CD14-positive monocyte (primary cell): Measurements from ENCODE around the gene RUSC1. TPM values are rescaled to one million over a fixed set of nuclear protein-coding genes. Genes with fewer than 3 reads are reported as not detected.

ENCODE experiments used
- DNase-seq, 3 donors: peaks; one replicate each; pipeline ENCODE4 v3.0.0-alpha.2; 2011 to 2022
- H2AFZ ChIP-seq: 2 replicates; pipeline ENCODE4 v1.6.0; 2012; ENCODE audit warnings: mild to moderate bottlenecking, low read depth, low read length, inconsistent platforms; ENCODE audit not compliant: insufficient read depth, poor library complexity, severe bottlenecking
- H3K27ac ChIP-seq, 2 donors: 1 replicate in 1 of 2; 2 replicates in 1 of 2; pipeline ENCODE4 v1.5.1; 2012 to 2013; ENCODE audit warnings: low read length in 2 of 2, control low read depth in 1 of 2, inconsistent platforms in 1 of 2, low read depth in 1 of 2, mild to moderate bottlenecking in 1 of 2
- H3K27me3 ChIP-seq, 2 donors: one replicate each; pipeline versions ENCODE4 v1.6.0 to v1.6.1; 2011 to 2013; ENCODE audit warnings: low read length in 2 of 2; ENCODE audit not compliant: control insufficient read depth in 2 of 2, insufficient read depth in 2 of 2
- H3K36me3 ChIP-seq, 2 donors: replicated peaks in 1 of 2; 1 replicate in 1 of 2; 2 replicates in 1 of 2; pipeline versions ENCODE4 v1.5.1 to v1.6.1; 2012 to 2013; ENCODE audit warnings: low read length in 2 of 2, control low read depth in 1 of 2, inconsistent platforms in 1 of 2, mild to moderate bottlenecking in 1 of 2; ENCODE audit not compliant: insufficient read depth in 2 of 2, control insufficient read depth in 1 of 2
- H3K4me1 ChIP-seq, 2 donors: 1 replicate in 1 of 2; 2 replicates in 1 of 2; pipeline versions ENCODE4 v1.5.1 to v1.6.1; 2012 to 2013; ENCODE audit warnings: low read length in 2 of 2, control low read depth in 1 of 2, inconsistent platforms in 1 of 2, mild to moderate bottlenecking in 1 of 2, moderate library complexity in 1 of 2; ENCODE audit not compliant: insufficient read depth in 2 of 2, control insufficient read depth in 1 of 2
- H3K4me2 ChIP-seq: replicated peaks from 2 replicates; pipeline ENCODE3; 2012; ENCODE audit warnings: low read length, moderate library complexity, mild to moderate bottlenecking; ENCODE audit not compliant: poor library complexity, severe bottlenecking; ENCODE audit errors: extremely low read depth
- H3K4me3 ChIP-seq, 3 experiments: fragments of 200-600 bp in 1 of 3; sonication (generic) in 1 of 3; replicated peaks in 1 of 3; 1 replicate in 2 of 3; 2 replicates in 1 of 3; pipeline ENCODE4 v1.5.1; 2011 to 2013; ENCODE audit warnings: low read length in 3 of 3, mild to moderate bottlenecking in 3 of 3, control low read depth in 2 of 3, low read depth in 2 of 3, inconsistent platforms in 1 of 3, moderate library complexity in 1 of 3
- H3K79me2 ChIP-seq: 2 replicates; pipeline ENCODE4 v1.6.0; 2012; ENCODE audit warnings: mild to moderate bottlenecking, control low read depth, inconsistent platforms, low read length, moderate library complexity; ENCODE audit not compliant: insufficient read depth
- H3K9ac ChIP-seq: 2 replicates; pipeline ENCODE4 v1.6.0; 2017; ENCODE audit warnings: low read length, mild to moderate bottlenecking; ENCODE audit not compliant: insufficient read depth, poor library complexity, severe bottlenecking
- H3K9me3 ChIP-seq, 2 donors: replicated peaks in 1 of 2; 1 replicate in 1 of 2; 2 replicates in 1 of 2; pipeline versions ENCODE4 v1.5.1 to v1.6.1; 2012 to 2013; ENCODE audit warnings: low read length in 2 of 2, control low read depth in 1 of 2; ENCODE audit not compliant: control insufficient read depth in 1 of 2, insufficient read depth in 1 of 2
- H4K20me1 ChIP-seq: 2 replicates; pipeline ENCODE4 v1.6.0; 2012; ENCODE audit warnings: mild to moderate bottlenecking, low read length, control low read depth, moderate library complexity; ENCODE audit not compliant: insufficient read depth
- H3K27ac Mint-ChIP-seq, 7 donors: one replicate each; pipeline ENCODE4 v1.8.0; 2020; ENCODE audit warnings: mild to moderate bottlenecking in 7 of 7, mixed read lengths in 7 of 7, moderate library complexity in 6 of 7, inconsistent platforms in 2 of 7
- H3K27me3 Mint-ChIP-seq, 3 donors: one replicate each; pipeline ENCODE4 v1.8.0; 2021 to 2022; ENCODE audit warnings: low read depth in 3 of 3, mild to moderate bottlenecking in 3 of 3, mixed read lengths in 3 of 3, moderate library complexity in 3 of 3, inconsistent platforms in 1 of 3
- H3K36me3 Mint-ChIP-seq, 2 donors: one replicate each; pipeline ENCODE4 v1.8.0; 2020; ENCODE audit warnings: mixed read lengths in 2 of 2, inconsistent platforms in 1 of 2, mild to moderate bottlenecking in 1 of 2
- H3K4me1 Mint-ChIP-seq: one replicate; pipeline ENCODE4 v1.8.0; 2020; ENCODE audit warnings: mild to moderate bottlenecking, mixed read lengths
- H3K4me3 Mint-ChIP-seq, 2 donors: one replicate each; pipeline ENCODE4 v1.8.0; 2020; ENCODE audit warnings: mild to moderate bottlenecking in 2 of 2, mixed read lengths in 2 of 2, moderate library complexity in 1 of 2
- H3K9me3 Mint-ChIP-seq, 7 donors: one replicate each; pipeline ENCODE4 v1.8.0; 2020 to 2022; ENCODE audit warnings: mixed read lengths in 7 of 7, mild to moderate bottlenecking in 6 of 7, moderate library complexity in 6 of 7, inconsistent platforms in 2 of 7
- WGBS: methylation state at CpG from one replicate; pipeline ENCODE4 v1.1.5; 2013; ENCODE audit warnings: missing lambda C conversion rate; ENCODE audit not compliant: insufficient coverage; 5-methylcytosine and 5-hydroxymethylcytosine counted together
- intact Hi-C, 2 donors: fragments of 100-400 bp; cut with micrococcal nuclease; formaldehyde crosslinking; loops; one replicate each; pipeline versions ENCODE4 v1.15.0 to v1.15.1; 2023
- polyA plus RNA-seq, 3 donors: library from polyadenylated mRNA; depleted of rRNA in 1 of 3; unstranded in 2 of 3; stranded (reverse) in 1 of 3; fragments of 300-500 nt in 2 of 3; fragments of >200 nt in 1 of 3; fragmentation: Illumina TruSeq in 2 of 3; gene quantifications; 1 replicate in 2 of 3; 2 replicates in 1 of 3; pipeline ENCODE4 v1.2.3, GENCODE V29; 2012 to 2021
- small RNA-seq: library from RNA; depleted of rRNA; stranded (forward); fragments of <200 nt; gene quantifications from one replicate; pipeline ENCODE3, GENCODE V24; 2012; ENCODE audit warnings: low read depth; ENCODE audit not compliant: insufficient read length
- TF ChIP-seq, protein P1 (sequence below): fragments of 200-600 bp; IDR thresholded peaks from one replicate; pipeline ENCODE4 v1.8.0; 2022; ENCODE audit warnings: antibody characterized with exemption, mild to moderate bottlenecking

RUSC1 gene
- polyA plus RNA-seq, 3 donors = 12.7 to 23.4 (median 13.5) TPM

DNA sequence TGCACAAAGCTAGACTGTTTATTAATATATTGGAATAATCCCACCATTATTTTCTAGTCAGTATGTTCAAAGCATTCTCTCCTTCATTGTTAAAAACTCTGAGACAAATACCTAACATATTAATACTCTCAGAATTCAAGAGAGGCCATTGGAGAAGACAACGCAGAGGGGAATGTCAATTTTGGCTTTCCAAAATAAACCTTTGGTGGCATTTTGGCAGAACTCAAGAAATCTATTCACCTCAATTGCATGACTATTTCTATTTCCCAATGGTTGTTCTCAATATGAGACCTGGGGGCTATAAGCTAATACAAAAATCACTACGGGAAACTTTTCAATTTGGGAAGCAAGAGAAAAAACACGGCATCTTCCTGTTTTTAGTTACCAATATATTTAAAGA lies 58.5 kb downstream of the RUSC1 start:
- H2AFZ ChIP-seq = no peak overlapping the region
- H3K27me3 Mint-ChIP-seq = no peaks in the 10 kb centered on the region
- H3K4me1 Mint-ChIP-seq = peaks cover 7% of the 10 kb centered on the region
- H3K9me3 ChIP-seq = no peaks in the 10 kb centered on the region
- H3K36me3 ChIP-seq = peaks cover 55 to 82% of the 10 kb centered on the region in 2 donors
- no peak overlapping the region for H3K27ac ChIP-seq
- intact Hi-C loops = no loop called here
- H3K4me3 Mint-ChIP-seq = no peak overlapping the region
- no peak overlapping the region for H3K9ac ChIP-seq
- no peak overlapping the region for H3K27ac Mint-ChIP-seq
- peaks cover 54 to 78% of the 10 kb centered on the region in 2 donors for H3K36me3 Mint-ChIP-seq
- H3K79me2 ChIP-seq = no peaks in the 10 kb centered on the region
- peaks cover 4% of the 10 kb centered on the region for H4K20me1 ChIP-seq
- TF ChIP-seq, protein P1, sequence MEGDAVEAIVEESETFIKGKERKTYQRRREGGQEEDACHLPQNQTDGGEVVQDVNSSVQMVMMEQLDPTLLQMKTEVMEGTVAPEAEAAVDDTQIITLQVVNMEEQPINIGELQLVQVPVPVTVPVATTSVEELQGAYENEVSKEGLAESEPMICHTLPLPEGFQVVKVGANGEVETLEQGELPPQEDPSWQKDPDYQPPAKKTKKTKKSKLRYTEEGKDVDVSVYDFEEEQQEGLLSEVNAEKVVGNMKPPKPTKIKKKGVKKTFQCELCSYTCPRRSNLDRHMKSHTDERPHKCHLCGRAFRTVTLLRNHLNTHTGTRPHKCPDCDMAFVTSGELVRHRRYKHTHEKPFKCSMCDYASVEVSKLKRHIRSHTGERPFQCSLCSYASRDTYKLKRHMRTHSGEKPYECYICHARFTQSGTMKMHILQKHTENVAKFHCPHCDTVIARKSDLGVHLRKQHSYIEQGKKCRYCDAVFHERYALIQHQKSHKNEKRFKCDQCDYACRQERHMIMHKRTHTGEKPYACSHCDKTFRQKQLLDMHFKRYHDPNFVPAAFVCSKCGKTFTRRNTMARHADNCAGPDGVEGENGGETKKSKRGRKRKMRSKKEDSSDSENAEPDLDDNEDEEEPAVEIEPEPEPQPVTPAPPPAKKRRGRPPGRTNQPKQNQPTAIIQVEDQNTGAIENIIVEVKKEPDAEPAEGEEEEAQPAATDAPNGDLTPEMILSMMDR = no peak
- H3K27me3 ChIP-seq = no peaks in the 10 kb centered on the region
- no peaks in the 10 kb centered on the region for H3K4me1 ChIP-seq
- H3K9me3 Mint-ChIP-seq = no peaks in the 10 kb centered on the region
- no peak overlapping the region for H3K4me2 ChIP-seq
- no peak overlapping the region for H3K4me3 ChIP-seq
- no peak for DNase-seq
- 100% methylated on average over 1 of the region's 3 CpGs for WGBS

DNA sequence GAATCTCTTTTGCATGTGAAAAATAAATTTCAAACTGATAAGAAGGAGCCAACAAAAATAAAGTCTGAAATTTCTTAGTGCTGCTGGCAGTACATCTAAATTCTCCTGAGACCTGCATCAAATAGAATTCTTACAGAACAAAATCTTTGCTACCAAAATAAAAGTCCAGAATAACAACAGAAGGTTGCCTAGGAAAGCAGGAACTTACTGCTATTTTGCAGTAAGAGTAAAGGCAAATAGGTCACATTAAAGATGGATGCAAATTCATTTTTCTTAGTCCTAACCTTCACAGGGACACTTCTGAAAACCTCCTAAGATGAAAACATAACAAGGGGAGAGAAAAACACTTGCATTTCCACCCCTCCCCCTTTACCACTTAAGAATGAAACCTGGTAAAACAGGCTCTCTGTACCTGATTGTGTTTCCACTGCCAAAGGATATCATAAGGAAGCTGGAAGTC lies 59.0 kb downstream of the RUSC1 start:
- peaks cover 4% of the 10 kb centered on the region for H4K20me1 ChIP-seq
- no peak overlapping the region for H2AFZ ChIP-seq
- H3K27ac ChIP-seq = no peak overlapping the region
- TF ChIP-seq, protein P1 = no peak
- H3K36me3 Mint-ChIP-seq = peaks cover 53 to 75% of the 10 kb centered on the region in 2 donors
- no peaks in the 10 kb centered on the region for H3K4me1 ChIP-seq
- no peaks in the 10 kb centered on the region for H3K9me3 ChIP-seq
- H3K4me1 Mint-ChIP-seq = peaks cover 12% of the 10 kb centered on the region
- H3K9ac ChIP-seq = no peak overlapping the region
- no peak overlapping the region for H3K4me3 ChIP-seq
- peaks cover 51 to 77% of the 10 kb centered on the region in 2 donors for H3K36me3 ChIP-seq
- H3K79me2 ChIP-seq = no peaks in the 10 kb centered on the region
- no peaks in the 10 kb centered on the region for H3K9me3 Mint-ChIP-seq
- H3K27ac Mint-ChIP-seq = no peak overlapping the region
- H3K27me3 ChIP-seq = no peaks in the 10 kb centered on the region
- no peak overlapping the region for H3K4me2 ChIP-seq
- no peak for DNase-seq
- no peak overlapping the region for H3K4me3 Mint-ChIP-seq
- intact Hi-C loops = no loop called here
- no peaks in the 10 kb centered on the region for H3K27me3 Mint-ChIP-seq

Small RNA genes lying within 50 kb of the gene (small RNA-seq; reads per million reads assigned to genes)
- not detected for gene RNU6-106P

Other genes starting within 250 kb of the RUSC1 start
- gene EFNA3, start 242.1 kb upstream of the RUSC1 start, polyA plus RNA-seq = 1 to 10 TPM in 1 of 3 donors, under 1 TPM in 2; 0.45 to 1.7 (median 0.92) TPM
- 1 to 10 TPM in 1 of 3 donors, not detected in 2; 1.2 TPM for gene EFNA1, start 193.0 kb upstream of the RUSC1 start, polyA plus RNA-seq
- gene SLC50A1, start 185.0 kb upstream of the RUSC1 start, polyA plus RNA-seq = 10 to 100 TPM; 40.0 to 50.8 (median 49.4) TPM
- gene DPM3, start 180.4 kb upstream of the RUSC1 start, polyA plus RNA-seq = 100 to 1,000 TPM in 2 of 3 donors, 10 to 100 TPM in 1; 99.9 to 141 (median 105) TPM
- gene KRTCAP2, start 147.6 kb upstream of the RUSC1 start, polyA plus RNA-seq = 100 to 1,000 TPM; 157 to 256 (median 247) TPM
- gene TRIM46, start 147.0 kb upstream of the RUSC1 start, polyA plus RNA-seq = under 1 TPM in 1 of 3 donors, not detected in 2; 0.13 TPM
- gene THBS3, start 113.0 kb upstream of the RUSC1 start, polyA plus RNA-seq = 10 to 100 TPM in 1 of 3 donors, 1 to 10 TPM in 2; 3.2 to 50.7 (median 5.3) TPM
- gene MTX1, start 112.2 kb upstream of the RUSC1 start, polyA plus RNA-seq = 100 to 1,000 TPM in 1 of 3 donors, 10 to 100 TPM in 2; 79.7 to 101 (median 86.0) TPM
- 1 to 10 TPM in 2 of 3 donors, under 1 TPM in 1; 0.87 to 7.5 (median 1.9) TPM for gene ENTREP3, start 65.4 kb upstream of the RUSC1 start, polyA plus RNA-seq
- gene SCAMP3, start 58.5 kb upstream of the RUSC1 start, polyA plus RNA-seq = 10 to 100 TPM; 54.9 to 69.8 (median 64.9) TPM
- gene CLK2, start 47.4 kb upstream of the RUSC1 start, polyA plus RNA-seq = 100 to 1,000 TPM in 1 of 3 donors, 1 to 10 TPM in 2; 7.3 to 143 (median 9.6) TPM
- gene HCN3, start 43.4 kb upstream of the RUSC1 start, polyA plus RNA-seq = 1 to 10 TPM in 1 of 3 donors, under 1 TPM in 1, not detected in 1; 0.15 to 2.3 TPM
- gene PKLR, start 19.5 kb upstream of the RUSC1 start, polyA plus RNA-seq = under 1 TPM in 1 of 3 donors, not detected in 2; 0.05 TPM
- gene FDPS, start 12.0 kb upstream of the RUSC1 start, polyA plus RNA-seq = 100 to 1,000 TPM in 2 of 3 donors, 10 to 100 TPM in 1; 92.5 to 123 (median 117) TPM
- gene ASH1L, start 241.9 kb downstream of the RUSC1 start, polyA plus RNA-seq = 10 to 100 TPM in 1 of 3 donors, 1 to 10 TPM in 2; 2.7 to 21.5 (median 5.6) TPM